HG03439 (cell line): Measurements from ENCODE around the gene LIPA.
"Not testable (repeated sequence)": the region's sequence is repeated elsewhere in the genome, so short reads cannot be mapped to it uniquely, and the experiment has no call there.

Source experiments
- ATAC-seq: cut with Tn5 transposase; IDR thresholded peaks from one replicate; pipeline ENCODE4 v1.9.1; 2021; ENCODE audit warnings: mild to moderate bottlenecking, moderate library complexity; ENCODE audit not compliant: unreplicated experiment

LIPA gene

DNA sequence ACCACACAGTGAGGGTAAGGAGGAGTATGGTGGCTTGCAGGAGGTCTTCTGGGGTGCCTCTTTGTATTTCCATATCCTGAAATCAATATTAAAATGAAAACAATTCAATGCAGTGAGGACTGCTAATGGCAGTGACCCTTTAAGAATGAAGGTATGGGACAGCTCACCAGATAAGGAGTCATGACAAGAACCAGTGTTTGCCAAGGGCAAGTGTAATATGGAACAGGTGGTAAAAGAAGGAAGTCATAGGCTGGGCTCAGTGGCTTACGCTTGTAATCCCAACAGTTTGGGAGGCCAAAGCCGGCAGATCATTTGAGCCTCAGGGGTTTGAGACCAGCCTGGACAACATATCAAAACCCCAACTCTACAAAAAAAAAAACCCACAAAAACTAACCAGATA is 20.0 kb upstream of the LIPA start:
- ATAC-seq, result no peak

DNA sequence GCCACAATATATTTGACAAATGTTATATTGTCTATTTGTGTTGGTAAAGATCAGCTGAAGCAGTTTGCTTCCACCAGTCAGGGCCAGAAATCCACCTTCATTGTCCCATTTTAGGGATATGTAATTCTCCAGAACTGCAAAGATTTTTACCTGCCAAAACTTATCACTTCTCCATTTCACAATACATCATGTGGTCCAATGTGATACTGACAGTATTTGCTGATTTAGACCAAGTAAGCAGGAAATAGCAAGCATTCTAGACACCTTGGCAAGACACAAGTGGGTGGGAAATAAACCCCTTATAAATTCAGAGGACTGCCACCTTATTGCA is 18.5 kb upstream of the LIPA start:
- ATAC-seq, result no peak

DNA sequence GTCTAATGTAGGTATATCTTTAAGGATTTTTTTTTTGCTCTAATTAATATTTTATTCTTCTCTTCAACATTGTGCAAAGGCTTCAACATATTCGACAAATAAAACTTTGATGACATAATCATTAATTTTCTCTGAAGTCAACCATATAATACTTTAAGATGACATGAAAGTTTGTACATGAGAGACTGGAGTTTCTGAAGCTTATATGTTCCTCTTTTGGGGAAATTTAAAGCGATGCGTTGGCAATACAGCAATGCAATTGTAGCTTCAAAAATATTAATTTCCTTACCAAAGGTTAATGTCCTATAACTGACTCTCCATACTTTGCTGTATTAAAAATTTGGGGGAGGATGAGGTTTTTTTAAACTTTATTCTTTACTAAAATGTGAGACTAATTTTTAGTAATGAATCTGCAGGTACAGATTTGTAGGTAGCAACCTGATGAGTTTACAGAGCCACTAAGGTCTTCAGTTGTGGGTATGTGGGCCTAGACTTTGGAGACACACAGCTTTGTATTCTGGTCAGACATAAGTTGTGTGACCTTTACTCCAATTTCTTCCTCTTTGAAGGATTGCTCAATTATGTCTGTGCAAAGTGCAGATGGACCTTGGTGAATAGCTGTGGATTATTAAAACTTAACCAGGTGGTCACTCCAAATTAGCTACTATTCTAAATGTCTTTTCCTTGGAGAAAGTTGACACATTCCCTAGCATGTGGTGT is 18.0 kb upstream of the LIPA start:
- ATAC-seq, result no peak

DNA sequence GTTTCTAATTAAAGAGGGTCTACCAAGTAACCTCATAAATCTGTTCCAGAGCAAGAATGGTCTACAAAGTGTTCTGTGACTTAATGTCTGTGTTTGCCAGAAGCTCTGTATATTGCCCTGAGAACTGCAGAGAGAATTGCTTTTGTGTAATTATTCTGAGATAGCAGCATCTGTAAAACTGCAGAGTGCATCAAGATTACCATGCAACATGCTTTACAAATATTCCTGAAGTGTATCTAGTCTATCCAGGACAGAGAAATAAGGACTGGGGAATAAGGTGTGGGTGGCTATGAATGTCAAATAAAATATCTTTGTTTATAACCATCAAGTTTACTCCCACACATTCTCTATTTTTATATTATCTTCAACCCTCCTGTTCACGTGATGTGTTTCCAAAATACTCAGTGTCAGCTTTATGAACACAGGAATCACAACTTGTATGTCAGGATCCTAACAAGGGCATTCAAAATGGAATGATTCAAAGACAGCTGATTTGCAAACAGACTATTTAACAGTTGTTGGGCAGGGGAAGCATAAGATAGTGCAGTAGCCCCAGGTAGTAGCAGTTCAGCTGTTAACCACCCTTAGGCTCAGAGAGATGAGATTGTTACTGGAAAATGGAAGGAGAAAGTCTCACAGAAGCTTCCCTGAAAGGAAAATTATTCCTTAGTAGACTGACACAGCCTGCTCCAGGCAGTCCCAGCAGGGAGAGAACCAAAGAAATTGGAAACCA is 15.3 kb upstream of the LIPA start:
- no peak for ATAC-seq

DNA sequence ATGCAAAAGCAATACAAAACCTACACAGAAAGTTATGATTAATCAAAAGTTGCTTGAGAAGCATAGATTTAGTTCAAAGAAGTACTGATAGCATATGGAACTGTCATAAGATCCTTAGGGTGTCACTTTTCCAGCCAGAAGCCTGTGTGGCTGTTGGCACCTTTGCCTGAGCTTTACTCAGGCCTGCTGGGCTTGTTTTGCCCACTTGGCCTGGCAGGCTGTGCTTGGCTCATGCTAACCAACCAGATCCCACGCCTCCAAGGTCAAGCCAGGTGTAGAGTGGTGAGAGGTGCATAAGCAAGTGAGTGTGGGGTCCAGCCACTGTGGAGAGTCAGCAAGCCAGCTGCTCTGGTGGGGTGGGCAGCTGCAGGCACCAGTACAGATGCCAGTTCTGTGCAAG is 12.0 kb upstream of the LIPA start:
- no peak for ATAC-seq

DNA sequence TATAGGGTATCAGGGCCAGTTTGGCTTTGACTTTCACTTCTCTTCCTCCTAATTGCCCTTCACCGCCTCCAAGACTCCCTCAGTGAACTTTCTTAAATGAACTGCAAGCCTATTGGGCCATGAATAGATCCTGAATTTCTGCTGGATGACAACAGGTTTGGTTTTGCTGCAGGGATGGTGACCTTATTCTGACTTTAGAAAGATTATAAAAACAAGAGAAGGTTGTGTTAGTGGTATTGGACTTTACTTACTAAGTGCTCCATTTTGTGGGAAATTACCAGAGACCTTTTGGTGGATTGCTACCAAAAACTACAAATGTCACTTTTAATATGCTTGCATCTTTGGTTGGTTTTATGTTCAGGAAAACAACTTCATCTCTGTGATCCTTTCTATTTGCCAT is 11.5 kb upstream of the LIPA start:
- ATAC-seq, result no peak

DNA sequence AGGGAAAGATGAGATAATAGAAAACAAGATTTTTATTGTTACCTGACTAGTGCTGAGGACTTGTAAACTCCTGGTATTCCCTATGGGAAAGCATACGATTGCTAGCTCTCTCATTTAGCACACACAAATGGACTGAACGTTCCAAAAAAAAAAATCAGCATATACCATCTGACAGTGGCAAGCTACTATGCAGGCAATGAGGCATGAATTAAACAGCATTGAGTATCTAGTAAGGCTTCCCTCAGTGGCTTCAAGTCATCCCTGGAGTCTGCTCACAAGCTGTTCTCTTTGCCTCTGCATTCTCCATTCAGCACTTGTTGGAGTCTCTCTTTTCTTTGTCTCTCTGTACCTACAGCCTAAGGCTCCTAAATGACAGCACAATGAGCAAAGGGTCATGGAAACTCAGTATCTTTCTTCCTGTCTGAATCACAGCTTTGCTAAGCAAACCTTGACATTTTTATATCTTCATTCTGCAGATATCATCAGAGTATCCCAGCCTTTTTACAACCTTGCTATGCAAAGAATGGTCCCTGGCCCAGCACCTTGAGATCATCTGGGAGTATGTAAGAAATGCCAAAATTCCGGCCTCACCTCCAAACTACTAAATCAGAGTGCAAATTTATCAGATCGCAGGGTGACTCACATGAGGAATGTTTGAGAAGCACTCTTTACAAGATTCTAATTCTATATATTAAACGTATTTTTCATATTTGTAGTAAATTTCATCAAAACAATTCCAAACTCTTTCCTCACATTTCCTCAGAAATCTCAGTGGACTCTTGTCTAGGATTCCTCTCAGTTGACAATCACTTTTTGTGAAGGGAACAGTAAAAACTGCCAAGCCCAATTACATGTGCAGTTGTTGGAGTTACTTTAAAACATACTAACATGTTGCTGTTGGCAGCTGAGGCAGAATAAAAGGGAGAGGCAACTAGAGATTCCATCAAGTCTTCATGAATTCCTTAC is 10.8 kb upstream of the LIPA start:
- no peak for ATAC-seq

DNA sequence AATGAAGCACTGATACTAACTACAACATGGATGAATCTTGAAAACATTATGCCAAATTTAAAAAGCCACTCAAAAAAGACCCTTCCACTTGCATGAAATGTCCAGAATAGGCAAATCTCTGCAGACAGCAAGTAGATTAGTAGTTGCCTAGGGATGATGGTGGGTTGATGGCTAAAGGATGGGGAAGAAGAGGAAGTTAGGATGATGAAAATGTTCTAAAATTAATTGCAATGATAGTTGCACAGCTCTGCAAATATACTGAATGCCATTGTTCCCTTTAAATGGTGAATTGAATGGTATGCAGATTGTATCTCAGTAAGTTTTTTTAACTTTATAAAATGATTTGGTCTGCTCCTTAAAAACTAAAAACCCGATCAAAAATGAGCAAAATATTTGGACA is 7.3 kb upstream of the LIPA start:
- ATAC-seq, result no peak

DNA sequence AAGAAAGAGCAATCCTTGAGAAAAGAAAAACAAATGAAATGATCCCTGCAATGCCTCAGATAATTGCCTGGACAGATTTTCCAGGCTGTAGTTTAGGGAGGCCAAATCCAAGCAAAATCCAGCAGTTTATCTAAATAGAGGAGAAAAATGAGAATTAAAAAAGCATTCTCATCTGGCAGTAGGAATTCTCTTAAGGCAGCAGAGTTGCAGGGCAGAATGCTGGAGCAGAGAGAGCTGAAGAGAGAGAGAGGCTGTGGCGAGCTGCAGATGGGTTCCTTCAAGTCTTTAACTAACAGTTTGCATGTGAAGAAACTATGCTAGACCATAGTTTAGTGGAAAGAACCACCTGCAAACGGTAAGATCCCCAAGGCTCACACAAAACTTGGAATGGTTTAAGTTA is 6.0 kb upstream of the LIPA start:
- no peak for ATAC-seq

DNA sequence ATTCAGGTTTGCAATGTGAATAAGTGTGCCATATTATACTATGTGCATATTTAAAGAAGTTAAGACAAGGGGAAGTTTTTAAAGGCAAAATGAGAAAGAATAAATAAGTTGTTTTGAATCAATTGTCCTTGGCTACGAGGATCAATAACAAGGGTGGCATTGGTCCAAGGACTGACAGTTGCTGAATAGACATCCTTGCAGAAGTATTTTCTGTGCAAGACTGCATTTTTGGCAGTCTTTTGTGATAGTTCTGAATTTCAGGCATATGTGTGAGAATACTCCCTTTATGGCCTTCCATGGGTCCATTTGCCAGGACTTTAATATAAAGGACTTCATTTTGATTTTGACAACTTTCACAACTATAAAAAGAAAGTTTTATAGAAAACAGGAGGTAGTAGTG is 5.4 kb upstream of the LIPA start:
- ATAC-seq, result no peak

DNA sequence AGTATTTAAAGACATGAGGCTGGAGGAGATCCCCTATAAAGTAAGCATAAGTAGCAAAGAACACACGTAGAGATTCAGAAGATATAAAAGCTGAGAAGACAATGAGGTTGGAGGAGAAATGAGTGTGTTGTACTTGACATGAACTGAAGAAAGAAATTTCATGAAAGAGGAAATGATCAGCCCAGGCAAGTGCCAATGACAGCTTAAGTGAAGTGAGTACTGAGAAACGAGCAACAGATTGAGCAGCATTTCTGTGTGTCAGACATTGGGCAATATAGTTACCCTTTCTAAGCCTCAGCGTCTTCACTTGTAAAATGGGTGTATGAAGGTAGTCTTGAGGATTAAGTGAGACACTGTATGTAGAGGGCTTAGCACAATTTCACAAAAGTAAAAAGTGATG is 4.8 kb upstream of the LIPA start:
- ATAC-seq, result no peak

DNA sequence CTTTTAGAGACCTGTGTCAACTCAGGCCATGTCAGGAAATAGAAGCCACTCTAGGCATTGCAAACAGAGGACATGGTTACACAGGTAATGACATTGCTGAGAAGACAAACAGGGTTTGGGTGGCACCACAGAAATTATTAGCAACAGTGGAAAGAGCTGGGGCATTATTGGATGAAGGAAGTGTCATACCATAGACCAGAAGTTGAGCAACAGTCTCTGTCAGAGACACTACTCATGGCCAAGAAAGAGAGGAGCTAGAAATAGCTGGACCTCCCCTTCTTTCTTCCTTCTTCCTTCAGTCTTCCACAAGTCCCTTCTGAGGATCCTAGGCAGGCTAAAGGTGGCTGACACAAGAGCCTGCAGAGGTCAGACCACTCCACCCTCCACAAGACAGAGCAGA is 4.2 kb upstream of the LIPA start:
- no peak for ATAC-seq

DNA sequence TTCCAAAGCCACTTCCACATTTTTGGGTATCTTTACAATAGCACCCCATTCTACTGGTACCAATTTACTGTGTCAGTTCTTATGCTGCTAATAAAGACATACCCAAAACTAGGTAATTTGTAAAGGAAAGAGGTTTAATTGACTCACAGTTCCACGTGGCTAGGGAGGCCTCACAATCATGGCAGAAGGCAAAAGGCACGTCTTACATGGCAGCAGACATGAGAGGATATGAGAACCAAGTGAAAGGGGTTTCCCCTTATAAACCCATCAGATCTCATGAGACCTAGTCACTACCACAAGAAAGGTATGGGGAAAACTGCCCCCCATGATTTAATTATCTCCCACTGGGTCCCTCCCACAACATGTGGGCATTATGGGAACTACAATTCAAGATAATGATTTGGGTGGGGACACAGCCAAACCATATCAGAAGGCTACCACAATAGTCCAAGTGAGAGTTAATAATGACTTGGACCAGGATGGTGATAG is 3.6 kb upstream of the LIPA start:
- not testable (repeated sequence) for ATAC-seq

DNA sequence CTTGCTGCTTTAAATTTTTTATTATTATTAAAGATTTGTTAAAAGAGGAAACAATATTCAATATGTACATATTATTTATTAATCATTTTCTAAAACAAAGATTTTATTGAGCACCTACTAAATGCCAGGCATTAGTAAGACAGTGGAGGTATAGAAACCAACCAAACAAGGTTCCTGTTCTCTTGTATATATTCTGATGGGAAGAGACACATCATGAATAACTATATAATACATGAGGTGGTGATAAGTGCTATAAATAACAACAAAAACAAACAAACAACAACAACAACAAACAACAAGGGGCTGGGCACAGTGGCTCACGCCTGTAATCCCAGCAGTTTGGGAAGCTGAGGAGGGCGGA is 630 bp upstream of the LIPA start:
- no peak for ATAC-seq

DNA sequence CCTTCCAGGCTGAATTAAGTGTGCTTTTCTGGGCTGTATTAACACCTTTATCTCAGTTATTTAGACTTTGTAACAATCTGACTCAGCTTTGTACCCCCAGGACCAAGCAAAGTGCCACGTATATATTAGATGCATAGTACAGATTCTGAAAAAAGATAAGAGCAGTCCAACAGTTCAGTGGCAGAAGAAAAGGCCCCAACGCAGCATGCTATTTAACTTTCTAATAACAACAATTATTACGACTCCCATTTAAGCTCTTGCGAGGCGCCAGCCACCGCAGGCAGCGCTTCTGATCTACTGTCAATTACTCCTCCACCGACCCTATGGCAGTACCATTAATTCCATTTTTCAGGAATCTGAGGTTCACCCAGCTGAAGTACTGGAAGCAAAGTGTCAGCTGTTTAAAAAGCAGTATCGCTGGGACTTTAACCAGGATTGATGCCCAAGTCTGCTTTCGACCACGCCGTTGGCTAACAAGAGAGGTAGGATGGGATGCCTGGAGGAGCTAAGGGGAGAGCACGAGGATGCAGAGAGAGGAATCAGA is 638 bp downstream of the LIPA start:
- peak; percentile 1 for ATAC-seq

DNA sequence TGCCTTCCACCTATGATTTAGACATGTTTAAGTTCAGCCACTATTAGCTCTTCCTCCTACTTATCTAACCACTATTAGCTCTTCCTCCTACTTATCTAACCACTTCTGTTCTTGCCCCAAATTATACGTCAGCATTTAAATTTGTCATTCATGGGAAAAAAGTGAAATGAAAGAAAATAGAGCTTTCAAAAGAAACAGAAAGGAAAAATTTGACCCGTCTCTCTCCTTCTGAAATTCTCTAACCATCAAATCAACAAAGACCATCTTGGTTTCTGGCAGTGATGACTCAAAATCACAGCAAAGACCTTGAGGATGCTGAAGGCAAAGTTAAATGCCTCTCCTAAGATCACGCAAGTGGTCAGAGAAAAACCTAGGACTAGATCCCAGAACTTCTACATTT is 2.6 kb downstream of the LIPA start:
- no peak for ATAC-seq

DNA sequence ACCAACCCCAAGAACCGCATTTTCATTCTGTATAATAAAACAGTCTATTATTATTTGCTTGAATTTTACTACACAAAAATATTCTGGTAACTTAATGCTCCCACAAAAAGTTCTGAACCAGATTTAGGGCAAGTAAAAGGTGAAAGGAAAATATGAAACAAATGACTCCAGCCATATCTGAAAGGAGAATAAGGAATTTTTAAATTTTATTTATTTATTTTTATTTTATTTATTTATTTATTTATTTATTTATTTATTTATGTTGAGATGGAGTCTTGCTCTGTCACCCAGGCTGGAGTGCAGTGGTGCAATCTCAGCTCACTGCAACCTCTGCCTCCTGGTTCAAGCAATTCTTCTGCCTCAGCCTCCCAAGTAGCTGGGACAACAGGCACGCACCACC is 4.0 kb downstream of the LIPA start:
- ATAC-seq, result not testable (repeated sequence)

DNA sequence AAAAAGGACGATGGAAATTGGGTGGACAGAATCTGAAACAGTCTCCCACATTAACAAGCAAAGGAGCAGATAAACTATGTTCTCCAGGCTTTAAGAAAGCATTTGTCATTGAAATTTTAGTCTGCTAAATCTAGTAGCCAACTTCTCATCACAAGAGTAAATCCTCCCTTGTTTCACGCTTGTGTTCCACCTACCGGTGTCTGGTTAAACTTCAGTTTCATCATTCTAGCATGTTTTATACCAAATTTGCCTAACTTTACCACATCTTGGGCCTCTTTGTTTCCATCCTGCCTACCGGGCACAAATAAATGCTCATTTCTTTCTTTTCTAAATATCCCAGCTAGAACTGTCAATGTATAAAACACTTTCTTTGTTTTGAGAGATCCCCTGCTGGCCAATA is 5.8 kb downstream of the LIPA start:
- ATAC-seq, result no peak

DNA sequence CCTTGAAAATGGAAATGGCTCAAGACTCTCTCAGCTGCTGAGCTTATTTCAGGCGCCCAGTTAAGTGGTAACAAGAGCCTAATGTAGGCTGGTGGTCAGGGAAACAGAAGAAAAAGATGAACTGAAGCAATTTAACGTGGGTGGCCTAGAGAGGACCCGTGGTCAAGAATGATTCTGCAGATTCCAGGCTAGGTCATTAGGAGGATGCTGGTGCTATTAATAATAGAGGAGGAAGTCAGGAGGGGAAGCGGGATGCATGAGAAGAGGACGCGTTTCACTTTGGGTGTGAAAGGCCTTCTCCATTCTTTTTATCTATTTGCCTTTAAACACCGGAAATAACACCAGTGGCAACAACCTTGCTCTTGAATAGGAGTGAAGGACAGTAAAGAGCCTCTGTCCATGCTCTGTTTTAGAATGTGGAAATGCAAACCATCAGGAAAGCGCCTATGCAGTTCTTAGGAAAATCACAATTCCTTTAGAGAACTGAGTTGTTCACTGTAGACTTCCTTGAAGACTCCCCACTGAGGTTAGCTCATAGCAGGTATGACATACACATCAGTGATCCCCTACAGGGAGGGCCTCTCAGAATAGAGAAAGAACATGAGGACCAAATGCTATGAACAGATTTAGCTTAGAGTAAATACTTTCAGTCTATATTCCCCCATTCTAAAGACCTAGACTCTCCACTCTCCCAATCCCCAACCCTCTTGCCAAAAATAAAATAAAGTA is 8.6 kb downstream of the LIPA start:
- ATAC-seq, result no peak

DNA sequence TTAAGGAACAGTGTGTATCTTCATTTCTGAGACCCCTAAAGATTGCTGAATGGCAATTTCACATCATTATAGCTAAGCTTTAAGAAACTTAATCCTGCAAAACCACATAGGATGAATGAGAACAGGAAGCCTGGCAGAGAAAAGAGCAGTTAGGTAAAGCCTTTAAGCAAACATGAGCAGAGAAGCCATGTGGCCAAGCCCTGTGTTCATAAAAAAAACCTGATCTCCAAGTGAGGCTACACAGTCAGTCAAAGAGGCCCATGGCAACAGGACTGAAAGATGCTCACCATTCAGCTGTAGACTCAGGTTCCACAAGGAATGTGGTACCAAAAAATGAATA is 9.3 kb downstream of the LIPA start:
- ATAC-seq, result no peak
